ENCODE data around the gene MORF4L1.
"Not testable (repeated sequence)": the region's sequence is repeated elsewhere in the genome, so short reads cannot be mapped to it uniquely, and the experiment has no call there.

Gene MORF4L1

DNA sequence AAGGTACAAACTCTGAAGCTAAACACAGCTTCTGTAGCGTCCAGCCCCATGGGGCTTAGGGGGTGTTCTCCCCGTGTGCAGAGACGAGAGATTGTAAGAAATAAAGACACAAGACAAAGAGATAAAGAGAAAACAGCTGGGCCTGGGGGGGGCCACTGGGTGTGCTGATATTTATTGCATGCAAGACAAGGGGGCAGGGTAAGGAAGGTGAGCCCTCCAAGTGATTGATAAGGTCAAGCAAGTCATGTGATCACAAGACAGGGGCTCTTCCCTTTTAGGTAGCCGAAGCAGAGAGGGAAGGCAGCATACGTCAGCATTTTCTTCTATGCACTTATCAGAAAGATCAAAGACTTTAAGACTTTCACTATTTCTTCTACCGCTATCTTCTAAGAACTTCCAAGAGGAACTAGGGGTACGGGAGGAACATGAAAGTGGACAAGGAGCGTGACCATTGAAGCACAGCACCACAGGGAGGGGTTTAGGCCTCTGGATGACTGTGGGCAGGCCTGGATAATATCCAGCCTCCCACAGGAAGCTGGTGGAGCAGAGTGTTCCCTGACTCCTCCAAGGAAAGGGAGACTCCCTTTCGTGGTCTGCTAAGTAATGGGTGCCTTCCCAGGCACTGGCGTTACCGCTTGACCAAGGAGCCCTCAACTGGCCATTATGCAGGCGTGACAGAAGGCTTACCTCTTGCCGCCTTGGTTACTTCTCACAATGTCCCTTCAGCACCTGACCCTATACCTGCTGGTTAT lies 29.8 kb downstream of the MORF4L1 start:
- not testable (repeated sequence) for DNase-seq

DNA sequence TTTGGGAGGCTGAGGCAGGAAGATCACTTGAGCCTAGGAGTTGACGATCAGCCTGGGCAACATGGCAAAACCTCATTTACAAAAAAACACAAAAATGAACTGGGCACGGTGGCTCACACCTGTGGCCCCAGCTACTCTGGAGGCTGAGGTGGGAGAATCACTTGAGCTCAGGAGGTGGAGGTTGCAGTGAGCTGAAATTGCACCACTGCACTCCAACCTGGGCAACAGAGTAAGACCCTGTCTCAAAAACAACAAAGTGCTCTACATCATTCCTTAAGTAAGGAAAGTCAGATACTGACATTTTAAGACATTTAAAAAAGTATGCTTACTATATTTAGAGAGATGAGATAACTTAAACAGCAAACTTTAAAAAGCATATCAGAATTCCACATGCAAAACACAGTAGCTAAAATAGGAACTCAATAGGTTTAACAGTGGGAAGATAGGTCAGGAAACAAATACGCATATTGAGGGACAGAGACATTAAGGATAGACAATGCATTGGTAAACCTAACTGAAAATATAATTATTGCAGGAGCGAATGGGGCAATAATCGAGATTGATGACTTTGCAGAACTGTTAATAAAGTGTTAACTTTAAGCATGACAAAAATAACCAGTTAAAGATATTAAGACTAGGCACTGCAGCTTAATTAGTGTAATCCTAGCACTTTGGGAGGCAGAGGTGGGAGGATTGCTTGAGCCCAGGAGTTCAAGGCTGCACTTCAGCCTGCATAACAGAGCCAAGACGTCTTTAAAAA lies 32.1 kb downstream of the MORF4L1 start:
- DNase-seq = no peak

GRCh38 chr15:78906316-78906620 lies 33.6 kb downstream of the MORF4L1 start:
- no peak for DNase-seq

DNA sequence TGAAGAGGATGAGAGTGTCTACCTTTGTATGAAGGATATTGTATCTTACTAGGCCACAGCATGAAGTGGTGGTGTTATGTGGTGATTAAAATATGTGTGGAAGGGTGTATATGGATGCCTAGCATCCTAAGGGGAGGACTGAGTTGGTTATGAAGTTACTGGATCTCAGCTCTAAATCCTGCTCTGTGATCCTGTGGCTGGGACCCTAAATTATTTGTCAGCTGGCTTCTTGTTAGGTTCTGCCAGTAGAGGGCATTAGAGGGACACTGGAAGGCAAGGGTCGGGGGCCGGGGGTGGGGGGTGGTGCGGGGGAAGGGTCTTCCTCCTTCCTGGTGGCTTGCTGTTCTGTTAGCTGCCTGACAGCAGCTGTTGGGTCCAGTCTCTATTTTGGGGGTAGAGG lies 34.9 kb downstream of the MORF4L1 start:
- DNase-seq = peak; percentile 21

GRCh38 chr15:78909160-78909695 lies 36.5 kb downstream of the MORF4L1 start:
- no peak for DNase-seq

DNA sequence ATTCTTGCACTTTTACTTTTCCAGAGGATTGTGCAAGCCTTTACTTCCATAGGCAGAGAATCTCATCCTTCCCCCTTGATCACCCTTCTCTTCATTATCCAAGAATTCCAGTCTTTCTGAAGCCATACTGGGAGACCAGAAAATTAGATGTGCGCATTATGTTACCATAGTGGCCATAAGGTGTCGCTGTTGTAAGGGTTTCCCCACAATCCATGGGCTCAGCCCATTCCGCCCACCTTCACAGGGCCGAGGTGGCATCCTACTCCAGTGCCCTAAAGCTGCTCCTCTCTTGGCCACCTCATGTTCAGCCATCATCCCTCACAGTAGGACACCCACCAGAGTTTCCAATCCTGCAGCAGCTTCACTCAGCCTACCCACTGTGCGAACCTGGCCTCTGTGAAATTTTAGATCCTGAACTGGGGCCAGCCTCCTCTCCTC lies 37.1 kb downstream of the MORF4L1 start:
- peak; percentile 40 for DNase-seq

- no peak for DNase-seq
Measured at GRCh38 chr15:78910271-78910670, 37.6 kb downstream of the MORF4L1 start.

- DNase-seq = no peak
Measured at GRCh38 chr15:78912316-78912715, 39.6 kb downstream of the MORF4L1 start.

DNA sequence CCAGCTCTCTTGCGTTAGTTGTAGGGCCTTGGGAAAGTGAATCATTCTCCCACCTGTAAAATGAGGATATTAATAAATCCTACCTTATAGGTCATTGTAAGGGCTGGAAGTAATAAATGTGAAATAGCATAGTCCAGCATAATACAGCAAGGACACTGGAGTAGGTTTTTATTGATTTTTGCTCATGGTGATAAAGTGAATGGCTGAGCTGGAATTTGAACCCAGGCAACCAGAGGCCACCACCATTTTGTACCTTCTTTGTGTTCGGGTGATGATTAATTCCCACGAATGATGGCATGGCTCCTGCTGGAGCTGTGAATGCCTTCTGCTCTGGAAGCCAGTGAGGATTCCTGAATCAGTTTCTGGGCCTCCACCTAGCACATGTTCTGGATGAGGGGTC lies 40.3 kb downstream of the MORF4L1 start:
- no peak for DNase-seq

- no peak for DNase-seq
Measured at GRCh38 chr15:78914027-78914764, 41.5 kb downstream of the MORF4L1 start.

GRCh38 chr15:78915341-78916087 lies 42.8 kb downstream of the MORF4L1 start:
- no peak for DNase-seq

- DNase-seq = no peak
Measured at GRCh38 chr15:78916088-78916487, 43.4 kb downstream of the MORF4L1 start.

DNA sequence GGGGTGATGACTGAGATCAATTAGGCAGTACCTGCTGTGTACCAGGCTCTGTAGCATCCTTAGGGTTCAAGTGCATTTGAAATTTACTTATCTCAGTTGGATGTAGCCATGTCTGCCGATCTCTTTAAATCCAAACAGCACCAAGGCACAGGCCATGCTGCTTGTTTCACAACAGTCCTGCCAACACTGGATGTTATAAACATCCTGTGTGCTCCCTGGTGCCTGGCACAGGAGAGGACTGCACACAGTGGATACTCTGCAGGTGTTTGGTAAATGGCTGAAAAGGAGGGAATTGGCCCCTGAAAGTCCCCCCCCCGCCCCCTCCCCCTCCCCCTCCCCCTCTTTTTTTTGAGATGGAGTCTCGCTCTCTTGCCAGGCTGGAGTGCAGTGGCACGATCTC lies 45.2 kb downstream of the MORF4L1 start:
- no peak for DNase-seq

DNA sequence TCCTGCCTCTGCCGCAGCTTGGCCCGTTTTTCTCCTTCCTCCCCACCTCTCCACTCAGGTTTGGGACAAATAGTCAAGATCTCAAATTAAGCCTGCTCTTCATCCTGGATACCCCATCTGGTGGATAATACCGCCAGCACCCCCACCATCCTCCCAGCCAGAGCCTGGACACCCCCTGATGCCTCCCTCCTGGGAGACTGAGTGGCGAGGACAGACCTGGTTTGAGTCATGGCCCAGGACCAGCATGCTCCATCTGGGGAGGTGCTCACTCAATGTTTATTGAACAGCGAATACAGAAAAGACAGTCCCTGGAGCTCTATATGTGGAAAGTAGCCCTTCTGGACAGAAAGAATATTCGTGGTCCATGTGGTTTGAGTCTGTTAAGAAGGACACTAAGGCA lies 48.8 kb downstream of the MORF4L1 start:
- no peak for DNase-seq

DNA sequence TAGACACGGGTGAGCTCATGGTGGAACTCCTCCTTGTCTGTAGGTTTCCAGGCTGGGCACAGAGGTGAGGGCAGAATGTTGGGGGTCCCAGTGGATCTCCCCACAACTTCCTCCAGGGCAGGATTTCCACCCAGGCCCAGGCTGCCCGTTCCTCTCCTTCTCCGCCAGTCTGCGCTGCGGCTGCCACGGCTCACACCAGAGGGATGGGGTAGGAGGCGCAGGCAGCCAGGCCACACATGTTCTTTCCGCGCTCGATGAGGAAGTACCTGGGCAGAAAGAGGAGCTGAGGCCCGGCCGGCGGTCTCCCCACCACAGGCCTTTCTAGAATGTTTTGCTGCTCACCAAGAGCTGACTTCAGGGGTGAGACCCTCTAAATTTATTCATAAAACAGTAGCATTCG lies 49.2 kb downstream of the MORF4L1 start:
- DNase-seq = no peak

DNA sequence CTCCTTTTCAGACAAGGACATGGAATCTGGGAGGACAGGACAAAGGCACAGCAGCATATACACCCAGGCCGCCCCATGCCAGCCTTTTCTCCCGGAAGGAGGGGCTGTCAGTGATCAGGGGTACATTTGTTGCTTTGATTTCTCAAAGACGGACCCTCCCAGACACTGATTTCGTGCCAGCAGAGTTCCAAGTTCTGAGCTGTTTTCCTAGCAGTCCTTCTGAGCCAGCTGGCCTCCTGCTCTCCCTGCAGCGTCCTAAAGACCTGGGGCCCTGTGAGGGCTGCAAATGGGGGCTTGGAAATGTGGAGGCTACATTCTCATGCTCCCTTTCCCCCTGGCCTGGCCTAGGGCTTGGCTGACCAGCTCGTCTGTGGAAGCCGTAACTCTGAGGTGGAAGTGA lies 49.8 kb downstream of the MORF4L1 start:
- DNase-seq = no peak

GRCh38 chr15:78923015-78923414 lies 50.3 kb downstream of the MORF4L1 start:
- no peak for DNase-seq

DNA sequence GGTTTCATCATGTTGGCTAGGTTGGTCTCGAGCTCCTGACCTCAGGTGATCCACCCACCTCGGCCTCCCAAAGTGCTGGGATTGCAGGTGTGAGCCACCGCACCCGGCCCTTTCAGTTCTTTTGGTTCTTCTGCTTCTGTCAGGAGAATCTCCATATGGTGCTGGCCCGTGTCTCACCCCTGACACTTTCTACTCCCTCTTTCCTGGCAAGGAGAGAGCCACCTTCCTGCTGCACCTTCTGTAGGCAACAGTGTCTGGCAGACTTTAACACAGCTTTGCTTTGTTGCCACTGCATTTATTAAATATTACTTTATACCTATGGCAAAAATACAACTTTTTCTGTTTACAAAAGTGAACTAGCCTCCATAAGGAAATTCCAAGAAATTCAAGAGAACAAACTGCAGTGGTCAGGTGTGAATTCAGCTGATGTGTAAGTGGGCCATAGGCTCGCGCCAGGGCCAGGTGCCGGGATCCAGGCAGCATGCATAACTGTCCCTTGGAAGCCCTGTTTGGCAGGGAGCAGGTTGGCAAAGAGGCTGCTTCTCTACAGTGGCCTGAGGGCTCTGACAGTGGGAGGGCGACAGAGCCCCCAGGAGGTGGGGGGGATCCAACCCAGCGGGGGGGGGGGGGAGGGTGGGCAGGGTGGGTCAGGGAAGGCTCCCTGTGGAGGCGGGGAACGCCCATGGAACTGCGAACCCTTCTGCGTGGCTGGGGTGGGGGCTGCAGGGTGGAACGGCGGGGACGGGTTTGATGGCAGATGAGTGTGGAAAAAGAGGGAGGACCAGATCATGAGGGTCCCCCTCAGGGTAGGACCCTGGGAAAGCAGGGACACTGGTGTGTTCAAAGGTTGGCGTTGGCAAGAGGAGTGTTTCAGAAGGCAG lies 51.0 kb downstream of the MORF4L1 start:
- no peak for DNase-seq

GRCh38 chr15:78925076-78925624 lies 52.5 kb downstream of the MORF4L1 start:
- DNase-seq = no peak

DNA sequence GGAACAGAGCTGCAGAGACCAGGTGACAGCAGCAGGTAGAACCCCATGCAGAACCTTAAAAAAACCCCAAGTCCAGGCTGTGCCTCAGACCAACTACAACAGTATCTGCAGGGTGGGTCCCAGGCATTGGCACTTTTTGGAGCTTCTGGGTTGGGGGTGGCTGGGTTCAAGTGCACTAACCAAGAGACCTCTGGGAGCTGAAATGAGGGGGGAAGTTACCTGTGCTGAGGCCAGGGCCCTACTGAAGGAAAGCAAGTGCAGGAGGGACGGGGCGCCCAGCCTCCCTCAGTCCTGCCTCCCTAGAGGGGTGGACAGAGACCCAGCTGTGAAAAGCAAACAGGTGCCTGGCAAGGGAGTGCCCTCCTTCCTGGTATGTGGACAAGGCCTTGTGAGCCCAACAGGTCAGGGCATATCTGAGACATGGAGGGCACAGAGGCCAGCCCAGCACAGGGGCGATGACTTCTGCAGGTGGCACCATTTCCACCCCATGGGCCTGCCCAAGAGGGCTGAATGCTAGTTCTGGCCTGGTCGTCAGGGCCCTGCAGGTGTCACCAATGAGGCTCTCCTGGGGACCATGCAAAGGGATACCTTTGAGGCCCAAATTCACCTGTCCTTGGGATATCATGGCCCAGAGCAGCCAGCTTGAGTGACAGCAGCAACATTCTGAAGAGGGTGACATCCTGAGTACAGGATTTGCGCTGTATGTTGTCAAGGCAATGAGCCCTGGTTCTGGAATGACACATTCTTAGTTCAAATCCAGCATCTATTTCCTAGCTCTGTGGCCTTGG lies 53.5 kb downstream of the MORF4L1 start:
- no peak for DNase-seq
